Measurements from ENCODE around the gene RIMS4.

RIMS4 gene

GRCh38 chr20:44735816-44736169 is 74.6 kb downstream of the RIMS4 start:
- Histone ChIP-seq H3K9ac (ENCODE audit: low read depth, low read length) (no peak overlapping the region), H3K4me3 (ENCODE audit: low read depth in 1 of 2, low read length in 2 of 2) (no peak overlapping the region; a peak in 1 of 4 replicates), H2AFZ (ENCODE audit: low read depth, low read length) (peak overlapping the region; percentile 56), H4K20me1 (ENCODE audit: insufficient read depth, low read length) (no peaks in the 10 kb centered on the region), H3K4me1 (ENCODE audit: insufficient read depth, low read length) (peaks cover 18% of the 10 kb centered on the region; the same call in 1 of the 2 replicates), H3K79me2 (ENCODE audit: insufficient read depth, low read length) (no peaks in the 10 kb centered on the region), H3K4me2 (ENCODE audit: insufficient read depth, low read length) (peak overlapping the region; percentile 24; the same call in 1 of the 2 replicates), H3K27ac (ENCODE audit: low read length) (no peak overlapping the region), H3K9me3 (ENCODE audit: insufficient read depth, low read length, severe bottlenecking) (no peaks in the 10 kb centered on the region), H3K27me3 (ENCODE audit: insufficient read depth, low read length, poor library complexity) (no peaks in the 10 kb centered on the region), H3K36me3 (ENCODE audit: insufficient read depth, low read length) (no peaks in the 10 kb centered on the region)
- TF ChIP-seq EZH2 (IDR thresholded peaks at IDR 0.05; ENCODE audit: borderline replicate concordance, low read depth, low read length, severe bottlenecking) (no peak), CTCF (IDR thresholded peaks at IDR 0.05; ENCODE audit: borderline replicate concordance, extremely low read depth, low read length, poor library complexity, severe bottlenecking) (no peak)
- DNase-seq (no peak), ATAC-seq (ENCODE audit: insufficient read depth, low read depth) (no peak)

DNA sequence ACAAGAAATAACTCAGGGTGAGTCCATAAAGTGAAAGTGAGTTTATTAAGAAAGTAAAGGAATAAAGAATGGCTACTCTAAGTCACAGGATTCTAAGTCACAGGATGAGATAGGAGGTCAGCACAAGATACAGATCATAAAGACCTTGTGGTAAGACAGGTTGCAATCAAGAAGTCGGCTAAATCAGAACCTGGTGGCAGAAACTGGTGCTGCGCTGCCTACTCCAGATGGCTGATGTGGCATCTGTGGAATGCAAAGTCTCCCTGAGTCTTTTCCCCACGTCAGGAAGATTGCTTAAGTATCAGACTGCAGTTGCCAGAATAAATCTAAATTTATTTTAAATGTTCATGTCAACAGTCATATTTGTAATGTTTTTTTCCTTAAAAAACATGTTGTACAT is 75.4 kb downstream of the RIMS4 start:
- Histone ChIP-seq H3K4me2 (ENCODE audit: insufficient read depth, low read length) (no peak overlapping the region), H3K27me3 (ENCODE audit: insufficient read depth, low read length, poor library complexity) (no peaks in the 10 kb centered on the region), H4K20me1 (ENCODE audit: insufficient read depth, low read length) (no peaks in the 10 kb centered on the region), H3K9me3 (ENCODE audit: insufficient read depth, low read length, severe bottlenecking) (no peaks in the 10 kb centered on the region), H3K4me3 (ENCODE audit: low read depth in 1 of 2, low read length in 2 of 2) (no peak overlapping the region), H3K9ac (ENCODE audit: low read depth, low read length) (no peak overlapping the region), H3K27ac (ENCODE audit: low read length) (no peak overlapping the region), H3K79me2 (ENCODE audit: insufficient read depth, low read length) (no peaks in the 10 kb centered on the region), H2AFZ (ENCODE audit: low read depth, low read length) (no peak overlapping the region), H3K36me3 (ENCODE audit: insufficient read depth, low read length) (no peaks in the 10 kb centered on the region), H3K4me1 (ENCODE audit: insufficient read depth, low read length) (peaks cover 18% of the 10 kb centered on the region; the same call in 1 of the 2 replicates)
- DNase-seq, result no peak
- TF ChIP-seq CTCF (IDR thresholded peaks at IDR 0.05; ENCODE audit: borderline replicate concordance, extremely low read depth, low read length, poor library complexity, severe bottlenecking) (peak; percentile 20), EZH2 (IDR thresholded peaks at IDR 0.05; ENCODE audit: borderline replicate concordance, low read depth, low read length, severe bottlenecking) (no peak)
- no peak for ATAC-seq (ENCODE audit: insufficient read depth, low read depth)

DNA sequence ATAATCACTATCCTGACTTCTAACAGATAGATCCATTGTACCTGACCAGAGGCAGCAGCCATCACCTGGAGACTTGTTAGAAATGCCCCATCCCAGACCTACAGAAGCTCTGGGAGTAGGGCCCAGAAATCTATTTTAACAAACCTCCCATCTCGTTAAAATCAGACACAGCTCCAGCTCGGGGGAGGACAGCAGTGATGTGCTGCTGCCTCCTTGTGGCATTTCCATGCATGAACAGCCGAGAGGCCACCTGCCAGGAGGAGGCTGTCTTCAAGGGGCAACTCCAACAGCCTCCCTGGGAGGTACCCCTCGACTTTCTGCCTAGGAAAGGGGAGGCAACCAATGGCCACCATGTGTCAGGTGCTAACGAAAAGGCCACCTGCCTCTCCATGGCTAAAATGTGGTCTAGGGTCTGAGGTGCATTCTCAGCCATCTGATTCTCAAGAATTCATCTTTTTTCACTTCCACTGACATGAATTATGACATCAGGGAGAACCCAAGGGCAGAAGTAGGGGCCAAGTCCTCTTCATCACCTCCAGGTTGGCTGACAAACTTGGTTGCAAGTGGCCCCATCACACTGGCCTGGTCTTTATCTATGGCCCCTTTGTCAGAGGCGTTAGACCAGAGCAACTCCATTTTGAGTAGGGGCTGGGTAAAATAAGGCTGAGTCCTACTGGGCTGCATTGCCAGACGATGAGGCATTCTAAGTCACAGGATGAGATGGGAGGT is 76.8 kb downstream of the RIMS4 start:
- H2AFZ ChIP-seq (ENCODE audit: low read depth, low read length), result no peak overlapping the region

More for the DNA sequence above, 76.8 kb downstream of the RIMS4 start:
- no peak overlapping the region for H3K9ac ChIP-seq (ENCODE audit: low read depth, low read length)
- H3K9me3 ChIP-seq (ENCODE audit: insufficient read depth, low read length, severe bottlenecking), result no peaks in the 10 kb centered on the region
- no peak overlapping the region for H3K4me3 ChIP-seq (ENCODE audit: low read depth in 1 of 2, low read length in 2 of 2)
- H4K20me1 ChIP-seq (ENCODE audit: insufficient read depth, low read length), result no peaks in the 10 kb centered on the region
- no peaks in the 10 kb centered on the region for H3K27me3 ChIP-seq (ENCODE audit: insufficient read depth, low read length, poor library complexity)
- H3K4me2 ChIP-seq (ENCODE audit: insufficient read depth, low read length), result no peak overlapping the region
- H3K79me2 ChIP-seq (ENCODE audit: insufficient read depth, low read length), result no peaks in the 10 kb centered on the region
- peaks cover 15% of the 10 kb centered on the region; the same call in 1 of the 2 replicates for H3K4me1 ChIP-seq (ENCODE audit: insufficient read depth, low read length)
- TF ChIP-seq EZH2 (IDR thresholded peaks at IDR 0.05; ENCODE audit: borderline replicate concordance, low read depth, low read length, severe bottlenecking) (no peak), CTCF (IDR thresholded peaks at IDR 0.05; ENCODE audit: borderline replicate concordance, extremely low read depth, low read length, poor library complexity, severe bottlenecking) (peak; percentile 96)
- no peak overlapping the region for H3K27ac ChIP-seq (ENCODE audit: low read length)
- no peaks in the 10 kb centered on the region for H3K36me3 ChIP-seq (ENCODE audit: insufficient read depth, low read length)
- DNase-seq, result peak; percentile 76
- ATAC-seq (ENCODE audit: insufficient read depth, low read depth), result peak; percentile 86

Data from DND-41 (cell line).